HG03097 (cell line): ENCODE measurements around the gene PTPRD.

Experiments used
- ATAC-seq: cut with Tn5 transposase; IDR thresholded peaks from one replicate; pipeline ENCODE4 v1.9.1; 2021; ENCODE audit not compliant: unreplicated experiment, low FRiP score

PTPRD gene

DNA sequence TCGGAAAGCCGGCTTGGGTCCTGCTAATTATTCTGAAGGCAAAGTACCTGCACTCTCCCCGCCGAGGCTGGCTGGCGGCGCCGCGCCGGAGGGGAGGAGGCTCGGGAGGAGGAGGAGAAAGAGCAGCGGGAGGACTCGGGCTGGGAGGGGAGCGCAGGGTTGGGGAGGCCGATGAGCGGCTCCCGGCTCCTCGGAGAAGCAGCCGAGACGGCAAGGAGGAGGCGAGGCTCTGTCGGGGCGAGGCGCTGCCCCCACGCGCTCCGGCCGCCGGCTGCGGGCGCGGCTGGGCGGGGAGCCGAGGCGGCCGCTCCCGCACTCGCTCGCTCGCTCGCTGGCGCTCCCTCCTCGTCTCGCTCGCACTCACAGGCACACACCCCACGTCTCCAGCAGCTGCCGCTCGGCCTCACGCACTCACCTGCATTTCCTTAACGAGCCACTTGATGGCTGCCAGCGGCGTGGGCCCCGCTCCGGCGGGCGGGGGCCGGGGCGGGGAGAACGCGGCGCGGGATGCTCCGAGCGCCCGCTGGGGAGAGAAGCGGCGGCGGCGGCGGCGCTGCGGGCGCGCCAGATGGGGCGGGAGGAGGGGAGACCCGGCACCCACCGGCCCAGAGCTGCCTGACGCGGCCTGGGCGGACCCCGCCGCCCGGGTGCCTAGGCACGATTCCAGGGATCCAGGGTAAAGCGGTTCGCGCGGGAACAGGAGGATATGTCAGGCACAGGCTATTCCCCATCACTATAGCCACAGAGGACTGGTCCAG, at the start of gene PTPRD:
Gene PTPRD, minus strand, starts transcription at position 362 of the 758 bp plus-strand sequence.
- ATAC-seq = peak; percentile 97

DNA sequence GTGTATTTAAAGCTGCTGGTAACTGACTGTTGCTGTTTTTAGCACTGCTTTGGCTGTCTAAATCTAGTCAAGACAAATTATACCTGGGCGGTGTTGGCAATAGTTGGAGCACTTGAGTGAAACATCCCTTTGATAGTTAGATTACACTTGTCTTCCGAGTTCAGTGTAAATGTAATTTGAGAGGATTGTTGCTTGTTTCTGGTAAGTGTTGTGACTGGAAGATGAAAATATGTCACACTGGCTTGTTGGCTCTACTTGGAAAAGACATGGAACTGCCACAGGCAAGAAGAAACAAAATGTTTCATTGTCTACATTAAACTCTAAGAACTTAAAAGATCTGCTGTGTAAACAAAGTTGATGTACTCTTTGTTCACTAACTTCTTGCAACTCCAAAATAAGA, 49.2 kb upstream of the PTPRD start:
- no peak for ATAC-seq

DNA sequence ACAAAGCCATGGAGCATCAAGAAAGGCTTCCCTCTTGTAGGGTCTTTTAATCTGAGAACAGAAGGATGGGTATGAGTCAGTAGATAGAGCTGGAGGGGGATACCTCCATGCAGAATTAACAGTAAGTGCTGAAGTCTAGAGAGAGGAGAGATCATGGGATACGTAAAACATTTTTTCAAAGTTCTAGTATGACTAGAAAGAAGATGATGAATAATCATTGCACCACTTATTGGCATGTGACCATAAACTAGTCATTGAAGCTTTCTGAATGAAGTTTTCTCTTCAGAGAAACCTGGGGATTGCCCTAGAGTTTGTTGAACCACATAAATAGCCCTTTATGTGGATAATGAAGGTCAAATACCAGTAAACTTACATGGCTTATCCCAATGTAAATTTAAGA, 48.6 kb upstream of the PTPRD start:
- no peak for ATAC-seq

DNA sequence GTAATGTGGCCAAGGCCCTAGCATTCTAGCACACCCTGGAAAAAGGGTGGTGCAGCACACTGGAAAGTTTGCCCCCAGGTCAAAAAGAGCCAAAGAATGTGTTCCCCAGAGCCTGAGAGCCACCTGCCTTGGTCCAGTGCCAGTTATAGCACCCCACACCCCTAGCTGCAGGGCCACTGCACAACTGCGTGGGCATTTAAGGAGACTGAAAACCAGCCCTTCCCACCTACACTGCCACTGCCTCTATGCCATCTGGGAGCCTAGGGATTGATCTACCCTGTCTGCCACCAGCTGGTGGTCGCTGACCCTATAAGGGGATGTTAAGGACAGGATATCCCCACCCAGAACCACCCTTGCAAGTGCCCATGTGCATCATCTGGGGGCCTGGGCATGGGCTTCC, 38.2 kb upstream of the PTPRD start:
- no peak for ATAC-seq

DNA sequence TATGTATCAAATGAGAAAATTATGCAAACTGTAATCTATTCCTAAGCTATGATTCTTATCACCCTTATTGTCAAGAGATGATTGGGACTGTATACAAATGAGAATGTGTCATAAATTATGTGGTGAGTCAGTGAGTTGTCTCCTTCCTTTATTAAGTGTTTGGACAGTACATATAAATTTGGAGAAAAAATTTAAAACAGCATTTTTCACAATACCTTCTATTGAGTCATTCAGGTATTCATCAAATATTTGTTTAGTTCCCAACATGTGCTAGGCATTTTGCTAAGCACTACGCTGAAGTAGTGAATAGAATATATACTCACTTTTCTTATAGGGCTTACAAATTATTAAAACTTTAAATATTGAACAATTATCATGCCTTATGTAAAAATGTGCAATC, 36.3 kb upstream of the PTPRD start:
- ATAC-seq = no peak

DNA sequence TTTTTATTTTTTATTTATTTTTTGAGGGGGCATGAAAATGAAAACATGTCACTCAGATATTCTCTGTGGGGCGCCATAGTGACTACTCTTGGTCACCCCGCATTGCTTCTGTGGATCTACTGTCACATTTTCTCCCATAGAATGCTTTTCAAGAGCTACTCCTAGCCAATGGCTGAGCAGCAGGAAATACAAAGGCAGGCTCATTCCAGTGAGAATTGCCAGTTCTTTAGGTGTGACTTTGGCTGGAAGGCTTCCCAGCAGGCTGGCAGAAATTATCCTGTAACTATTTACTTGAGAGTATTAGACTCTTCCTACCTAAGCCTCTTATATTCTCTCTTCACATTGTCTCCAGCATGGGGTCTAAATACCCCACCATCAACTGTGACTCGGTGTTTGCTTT, 21.0 kb upstream of the PTPRD start:
- no peak for ATAC-seq

DNA sequence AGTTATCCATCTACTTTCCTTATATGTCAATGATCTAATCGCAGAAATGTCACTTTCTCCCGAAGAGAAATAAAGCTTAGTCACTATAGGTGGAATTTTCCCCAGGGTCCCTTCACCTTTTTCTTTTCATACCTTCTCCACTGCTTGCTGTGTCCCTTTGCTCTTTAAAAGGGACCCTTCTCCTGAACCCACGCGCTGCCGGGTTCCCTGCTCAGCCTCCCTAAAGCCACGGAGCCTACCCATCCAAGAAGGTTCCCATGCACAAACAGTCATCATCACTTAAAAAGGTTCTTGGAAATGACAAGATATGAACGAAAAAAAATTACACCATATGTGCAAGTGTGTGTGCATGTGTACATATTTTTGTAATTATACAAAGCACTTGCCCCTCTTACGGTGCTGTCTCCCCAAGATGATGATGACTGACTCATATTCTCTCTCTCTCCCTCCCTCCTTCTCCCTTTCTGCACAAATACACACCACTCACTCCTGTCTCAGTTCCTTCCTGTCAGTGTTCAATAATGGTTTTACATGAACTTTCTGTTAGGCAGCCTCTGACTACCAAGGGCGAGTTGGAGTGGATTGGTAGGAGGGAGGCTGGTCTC, 1.5 kb upstream of the PTPRD start:
- no peak for ATAC-seq

DNA sequence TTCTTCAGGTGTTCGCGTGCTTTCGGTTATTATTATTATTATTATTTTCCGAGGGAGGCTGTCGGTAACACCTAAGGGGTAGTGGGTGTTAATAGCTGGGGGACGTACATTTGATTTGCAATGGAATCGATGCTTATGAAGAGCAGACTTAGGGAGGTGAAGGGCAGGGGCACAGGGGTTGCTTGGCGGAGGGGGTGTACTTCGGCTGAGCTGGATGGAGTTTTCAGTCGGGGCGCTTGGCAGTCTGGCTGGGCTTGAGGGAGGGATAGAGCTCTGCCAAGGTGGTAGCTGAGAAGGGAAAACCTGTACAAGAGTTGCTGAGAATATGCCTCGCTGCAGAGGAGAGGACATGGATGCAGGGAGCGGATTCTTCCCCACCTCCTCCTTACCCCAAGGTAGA, 617 bp upstream of the PTPRD start:
- no peak for ATAC-seq

DNA sequence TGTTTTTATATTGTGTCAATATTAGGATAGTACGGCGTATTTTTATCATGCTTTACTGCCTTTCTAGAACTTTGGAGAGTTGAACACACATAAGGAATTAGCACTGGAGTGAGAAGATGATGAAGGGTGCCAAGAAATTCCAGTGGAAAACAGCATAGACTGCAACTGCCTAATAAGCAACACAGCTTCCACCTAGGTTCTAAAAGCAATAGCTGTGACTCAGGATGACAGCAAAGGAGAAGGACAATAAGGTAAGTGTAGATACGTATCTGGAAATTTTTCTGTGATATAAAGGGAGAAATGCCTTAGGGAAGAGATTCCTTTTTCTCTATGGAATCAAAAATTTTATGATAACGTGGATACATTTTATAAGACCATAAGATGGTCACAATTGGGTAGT, 7.4 kb downstream of the PTPRD start:
- no peak for ATAC-seq

DNA sequence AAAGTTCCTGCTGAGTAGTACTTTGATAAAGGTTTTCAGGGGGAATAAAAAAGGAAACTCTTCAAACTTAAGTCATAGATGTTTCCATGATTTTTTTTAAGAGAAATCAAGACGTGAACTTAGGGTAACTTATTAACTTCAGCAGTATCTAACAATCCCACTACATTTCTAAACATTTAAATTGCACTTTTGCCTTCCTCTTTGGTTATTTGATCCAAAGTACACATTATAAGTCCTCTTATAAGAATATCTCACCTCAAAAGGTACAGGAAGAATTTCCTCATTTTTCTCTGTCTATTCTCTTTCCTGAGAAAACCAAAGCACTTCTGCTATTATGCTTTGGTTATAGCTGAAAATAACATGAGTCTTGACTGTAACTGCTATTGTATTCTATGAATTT, 7.9 kb downstream of the PTPRD start:
- no peak for ATAC-seq

DNA sequence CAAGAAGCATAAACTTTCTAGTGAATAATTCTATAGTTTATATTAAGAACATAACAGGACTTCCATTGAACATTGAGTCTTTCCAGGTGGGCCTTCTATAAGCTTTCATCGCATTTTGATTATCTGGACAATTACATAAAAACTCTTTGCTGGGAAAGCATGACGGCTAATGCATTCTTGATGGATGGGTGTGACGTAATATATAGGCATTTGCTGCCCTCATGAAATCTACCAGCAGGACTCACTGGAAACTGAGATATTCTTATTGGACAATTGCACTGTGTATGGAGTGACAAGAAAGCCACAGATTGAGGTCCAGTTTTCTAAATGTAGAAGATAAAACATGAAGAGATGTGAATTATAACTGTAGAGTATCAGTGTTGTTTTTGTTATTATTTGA, 15.0 kb downstream of the PTPRD start:
- no peak for ATAC-seq

DNA sequence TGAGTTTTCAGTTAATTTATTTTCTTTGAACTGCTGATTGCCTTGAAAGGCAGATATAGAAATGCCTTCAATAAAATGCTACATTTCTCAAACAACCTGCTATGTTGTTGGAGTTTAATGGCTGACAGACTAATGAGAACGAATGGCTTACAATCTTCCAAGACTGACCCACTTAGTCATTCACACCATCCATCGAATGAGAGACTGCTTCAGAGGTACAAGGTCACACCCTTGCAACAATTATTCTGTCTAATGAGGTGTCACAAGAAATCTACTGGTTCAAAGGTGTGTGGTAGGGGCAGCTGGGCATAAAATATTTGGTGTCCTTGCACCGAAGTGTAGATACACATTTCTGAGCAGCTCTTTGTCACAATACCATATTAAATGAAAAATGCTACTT, 18.3 kb downstream of the PTPRD start:
- ATAC-seq = no peak

DNA sequence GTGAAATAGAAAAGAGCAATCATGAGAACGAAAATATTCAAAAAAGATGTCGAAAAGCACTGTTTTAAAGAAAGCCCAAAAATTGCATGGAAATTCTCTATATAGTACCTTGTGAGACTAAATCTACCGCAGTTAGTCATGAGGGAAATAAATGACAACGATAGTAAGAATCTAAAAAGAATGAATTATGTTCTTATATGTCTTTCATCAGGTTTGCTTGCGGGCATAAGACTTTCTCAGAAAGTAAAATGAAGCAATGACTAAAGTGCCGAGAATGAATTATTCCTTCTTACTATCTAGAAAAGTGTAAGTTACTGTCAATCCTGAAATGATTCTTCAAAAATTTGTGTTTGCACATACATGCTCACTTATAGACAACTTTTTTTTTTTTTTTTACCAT, 26.4 kb downstream of the PTPRD start:
- ATAC-seq = no peak

DNA sequence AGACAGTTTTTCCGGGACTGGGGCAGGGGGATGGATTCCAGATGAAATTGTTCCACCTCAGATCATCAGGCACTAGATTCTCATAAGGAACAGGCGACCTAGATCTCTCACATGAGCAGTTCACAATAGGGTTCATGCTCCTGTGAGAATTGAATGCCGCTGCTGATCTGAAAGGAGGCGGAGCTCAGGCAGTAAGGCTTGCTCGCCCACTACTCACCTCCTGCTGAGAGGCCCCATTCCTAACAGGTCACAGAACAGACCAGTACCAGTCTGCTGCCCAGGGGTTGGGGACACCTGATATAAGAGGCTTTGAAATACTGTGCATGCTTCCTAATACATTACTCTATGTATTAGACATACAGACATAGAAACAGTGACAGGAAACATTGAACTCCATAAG, 41.1 kb downstream of the PTPRD start:
- no peak for ATAC-seq

DNA sequence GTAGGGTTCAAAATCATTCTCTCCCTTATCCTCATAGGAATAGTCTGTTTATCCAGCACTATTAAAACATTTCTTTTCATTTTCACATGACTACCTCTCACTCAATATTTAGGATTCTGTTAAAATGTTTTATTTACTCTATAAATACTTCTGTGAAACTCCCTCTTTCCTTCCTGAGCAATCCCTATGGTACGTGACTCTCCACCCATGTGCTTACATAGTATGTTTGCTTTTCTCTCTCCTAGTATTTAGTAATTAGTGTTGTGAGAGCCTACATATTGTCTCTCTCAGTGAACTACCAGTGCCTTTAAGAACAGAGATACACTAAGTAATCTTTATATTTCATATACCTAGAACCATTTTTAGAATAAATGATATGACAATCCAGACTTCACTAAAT, 46.0 kb downstream of the PTPRD start:
- ATAC-seq = no peak

DNA sequence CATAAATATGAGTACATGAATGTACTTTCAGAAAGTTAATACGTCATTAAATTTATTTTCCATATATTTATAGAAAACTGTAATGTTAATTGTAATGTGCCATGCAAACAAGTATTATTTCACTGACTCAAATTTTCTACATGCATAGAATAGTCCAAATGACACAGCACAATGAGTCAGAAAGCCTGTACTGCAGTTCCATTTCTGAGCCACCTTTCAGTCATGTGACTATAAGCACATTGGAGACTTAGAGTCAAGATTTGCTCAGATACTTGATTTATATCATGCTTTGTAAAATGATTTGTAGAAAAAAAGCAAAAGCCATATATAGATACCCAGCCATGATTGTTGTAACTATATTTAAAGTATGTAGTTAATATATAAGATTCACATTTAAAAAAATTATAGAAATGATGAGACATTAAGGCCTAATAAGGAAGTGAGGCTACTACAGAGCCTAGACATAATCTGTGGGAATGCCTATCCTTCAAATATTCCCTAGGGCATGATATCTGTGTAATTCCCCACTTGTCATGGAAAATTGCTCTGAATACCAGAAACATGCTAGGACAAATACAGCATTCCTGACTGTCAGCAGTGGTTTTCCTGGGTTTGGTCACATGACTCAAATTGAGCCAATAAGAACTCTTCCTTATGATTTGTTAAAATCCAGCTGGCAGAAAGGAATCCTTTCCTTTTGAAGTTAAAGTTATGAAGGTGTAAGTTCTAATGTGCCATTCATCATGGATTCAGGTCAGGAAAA, 50.0 kb downstream of the PTPRD start:
- no peak for ATAC-seq

DNA sequence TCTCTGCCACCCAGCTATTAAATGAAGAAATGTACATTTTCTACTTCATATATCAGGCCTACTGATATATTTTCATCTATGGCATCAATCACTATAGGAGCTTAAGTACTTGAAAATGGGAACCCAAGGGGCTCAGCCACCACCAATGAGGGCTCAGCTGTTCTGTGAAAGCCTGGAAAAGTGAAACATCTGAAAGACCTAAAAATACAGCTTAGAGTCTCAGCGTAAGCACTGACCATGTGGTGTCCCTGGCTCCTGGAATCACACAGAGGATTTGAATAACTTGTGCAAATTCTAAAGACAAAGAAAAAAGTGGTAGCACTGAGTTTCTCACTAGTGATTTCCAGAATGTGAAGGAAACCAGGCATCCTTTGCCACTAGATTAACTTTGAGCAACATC, 64.5 kb downstream of the PTPRD start:
- ATAC-seq = no peak

DNA sequence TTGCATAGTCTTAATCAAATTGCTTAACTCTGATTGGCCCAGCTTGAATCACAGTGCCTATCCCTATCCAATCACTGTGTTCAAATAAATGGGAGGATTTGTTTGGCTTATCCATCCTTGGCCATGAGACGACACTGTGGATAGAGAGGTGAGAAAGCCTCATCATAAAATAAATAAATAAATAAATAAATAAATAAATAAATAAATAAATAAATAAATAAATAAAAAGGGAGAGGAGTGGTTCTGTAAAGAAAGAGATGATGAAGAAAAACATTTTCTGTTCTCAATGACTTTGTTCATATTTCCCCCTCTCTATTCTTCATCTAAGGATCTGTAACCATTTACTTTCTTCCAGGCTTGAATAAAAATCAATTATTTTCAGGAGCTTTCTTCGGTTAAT, 74.7 kb downstream of the PTPRD start:
- no peak for ATAC-seq

DNA sequence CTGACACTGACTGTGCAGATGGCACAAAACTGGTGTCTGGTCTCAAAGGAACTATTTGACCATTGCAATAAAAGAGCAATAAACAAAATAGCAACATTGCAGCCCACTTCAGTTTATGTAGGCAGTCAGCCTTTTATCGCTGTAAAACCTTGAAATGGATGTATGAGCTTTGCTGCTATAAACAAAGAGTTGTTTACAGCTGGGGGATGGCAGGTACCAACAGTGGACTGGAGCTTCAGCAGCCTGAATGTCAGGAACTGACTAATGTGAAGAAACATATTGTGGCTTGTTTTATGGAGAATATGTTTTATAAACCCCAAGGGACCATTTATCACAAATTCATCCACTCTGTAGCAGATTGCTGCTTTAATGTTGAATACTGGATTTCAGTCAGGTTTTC, 78.0 kb downstream of the PTPRD start:
- no peak for ATAC-seq

DNA sequence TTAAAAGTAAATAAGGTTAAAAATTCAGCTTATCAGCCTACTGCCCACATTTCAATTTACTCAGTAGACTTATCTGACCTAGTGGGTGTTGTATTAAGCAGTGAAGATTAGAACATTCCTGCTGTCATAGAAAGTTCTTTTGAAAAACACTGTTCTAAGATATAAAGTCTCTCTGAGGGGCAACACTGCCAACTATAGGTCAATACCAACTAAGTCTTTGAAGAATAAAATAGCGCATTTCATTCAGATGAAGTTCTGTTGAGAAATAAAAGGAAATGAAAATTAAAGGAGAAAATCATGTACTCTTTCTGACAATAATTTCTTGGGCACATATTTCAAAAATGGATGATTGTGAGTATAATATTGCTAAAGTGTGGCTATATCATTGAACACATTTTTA, 86.8 kb downstream of the PTPRD start:
- ATAC-seq = no peak

DNA sequence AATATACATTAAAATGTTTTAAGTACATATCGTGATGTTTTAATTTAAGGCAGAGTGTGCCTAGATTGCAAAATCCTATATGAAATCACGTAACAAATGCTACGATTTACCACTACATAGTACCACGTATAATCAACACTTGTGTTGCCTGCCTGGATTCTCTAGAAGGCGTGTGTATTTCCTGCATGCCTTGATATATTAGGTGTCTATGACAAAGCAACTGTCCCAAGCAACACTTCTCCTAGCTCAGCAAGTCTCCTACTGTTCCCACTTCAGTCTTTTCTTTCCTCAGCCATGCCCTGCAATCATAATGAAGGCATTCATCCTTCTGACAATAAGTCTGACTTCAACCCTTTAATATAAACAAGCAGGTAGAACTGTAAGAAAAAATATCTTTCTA, 89.6 kb downstream of the PTPRD start:
- no peak for ATAC-seq

DNA sequence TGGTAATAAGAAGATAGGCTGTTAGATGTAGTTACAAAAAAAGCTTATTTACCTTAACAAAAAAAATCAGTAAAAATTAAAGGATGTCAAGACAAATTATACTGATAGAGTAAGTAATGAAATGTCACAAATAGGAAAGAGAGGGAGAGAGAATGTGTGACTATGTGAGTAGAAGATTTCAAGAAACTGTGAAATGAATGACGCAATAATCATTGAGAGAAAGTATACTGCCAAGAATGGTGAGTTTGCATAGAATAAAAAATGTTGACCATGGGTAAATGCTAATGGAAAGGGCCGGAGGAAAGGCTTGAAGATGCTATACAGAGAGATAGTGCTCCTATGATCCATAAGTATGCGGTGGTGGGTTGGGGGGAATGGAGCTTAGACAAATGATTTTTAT, 100.7 kb downstream of the PTPRD start:
- no peak for ATAC-seq
